Right atrium auricular region (tissue), 2 donors: ENCODE data around the gene FBXO33. TPM values are rescaled to one million over a fixed set of nuclear protein-coding genes. Genes with fewer than 3 reads are reported as not detected.

ENCODE experiments used
- DNase-seq: peaks from one replicate; pipeline ENCODE4 v3.0.0-alpha.2; 2019; ENCODE audit warnings: low spot score
- H3K27ac ChIP-seq, 2 donors: fragments of 200-600 bp; sonication (generic); 1 replicate in 1 of 2; 2 replicates in 1 of 2; pipeline ENCODE4 v1.5.1; 2016 to 2019
- H3K27me3 ChIP-seq, 2 donors: fragments of 200-600 bp; sonication (generic); one replicate each; pipeline versions ENCODE4 v1.5.1 to v1.6.0; 2017 to 2019
- H3K36me3 ChIP-seq: fragments of 200-600 bp; sonication (generic); one replicate; pipeline ENCODE4 v1.5.1; 2016
- H3K4me1 ChIP-seq, 2 donors: fragments of 200-600 bp; sonication (generic); one replicate each; pipeline versions ENCODE4 v1.5.1 to v1.6.0; 2017 to 2019
- H3K4me3 ChIP-seq, 2 donors: fragments of 200-600 bp; sonication (generic); 1 replicate in 1 of 2; 2 replicates in 1 of 2; pipeline ENCODE4 v1.5.1; 2017 to 2019; ENCODE audit warnings: mild to moderate bottlenecking in 1 of 2, moderate library complexity in 1 of 2
- H3K9me3 ChIP-seq, 2 donors: fragments of 200-600 bp; sonication (generic); one replicate each; pipeline ENCODE4 v1.5.1; 2019
- total RNA-seq, 2 donors: library from RNA; depleted of rRNA; stranded (reverse); fragments of >200 nt; gene quantifications; one replicate each; pipeline ENCODE4 v1.1.0, GENCODE V29; 2016
- TF ChIP-seq, protein P1 (sequence below), 2 donors: fragments of 200-600 bp; sonication (generic); IDR thresholded peaks; one replicate each; pipeline ENCODE4 v1.5.1; 2019; ENCODE audit warnings: antibody characterized with exemption in 2 of 2

FBXO33 gene
- total RNA-seq, 2 donors from 2014 or later, result 6.6 to 9.2 TPM

DNA sequence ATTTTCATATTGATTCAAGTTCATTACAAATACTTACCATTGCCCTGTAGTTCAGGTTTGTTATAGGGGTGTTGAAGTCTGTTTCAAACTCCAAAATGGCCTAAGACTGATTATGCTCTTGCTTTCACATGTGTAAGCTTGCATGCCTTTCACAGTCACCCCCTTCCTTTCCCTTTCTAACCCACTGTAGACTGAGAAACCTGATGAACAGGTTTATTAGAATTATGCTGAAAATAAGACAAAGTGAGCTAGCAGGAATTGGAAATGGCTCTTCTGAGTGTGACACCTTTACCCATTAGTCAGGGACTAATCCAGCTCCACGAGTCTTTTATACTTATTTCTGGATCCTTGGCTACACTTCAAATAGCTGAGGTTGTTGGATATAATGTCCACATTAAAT is 38.9 kb downstream of the FBXO33 start:
- DNase-seq, result no peak
- no peaks in the 10 kb centered on the region for H3K27me3 ChIP-seq
- H3K9me3 ChIP-seq, result no peaks in the 10 kb centered on the region
- no peaks in the 10 kb centered on the region for H3K36me3 ChIP-seq
- TF ChIP-seq, protein P1, sequence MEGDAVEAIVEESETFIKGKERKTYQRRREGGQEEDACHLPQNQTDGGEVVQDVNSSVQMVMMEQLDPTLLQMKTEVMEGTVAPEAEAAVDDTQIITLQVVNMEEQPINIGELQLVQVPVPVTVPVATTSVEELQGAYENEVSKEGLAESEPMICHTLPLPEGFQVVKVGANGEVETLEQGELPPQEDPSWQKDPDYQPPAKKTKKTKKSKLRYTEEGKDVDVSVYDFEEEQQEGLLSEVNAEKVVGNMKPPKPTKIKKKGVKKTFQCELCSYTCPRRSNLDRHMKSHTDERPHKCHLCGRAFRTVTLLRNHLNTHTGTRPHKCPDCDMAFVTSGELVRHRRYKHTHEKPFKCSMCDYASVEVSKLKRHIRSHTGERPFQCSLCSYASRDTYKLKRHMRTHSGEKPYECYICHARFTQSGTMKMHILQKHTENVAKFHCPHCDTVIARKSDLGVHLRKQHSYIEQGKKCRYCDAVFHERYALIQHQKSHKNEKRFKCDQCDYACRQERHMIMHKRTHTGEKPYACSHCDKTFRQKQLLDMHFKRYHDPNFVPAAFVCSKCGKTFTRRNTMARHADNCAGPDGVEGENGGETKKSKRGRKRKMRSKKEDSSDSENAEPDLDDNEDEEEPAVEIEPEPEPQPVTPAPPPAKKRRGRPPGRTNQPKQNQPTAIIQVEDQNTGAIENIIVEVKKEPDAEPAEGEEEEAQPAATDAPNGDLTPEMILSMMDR (IDR thresholded peaks at IDR 0.05), result no peak
- peaks cover 0 to 9% of the 10 kb centered on the region in 2 donors for H3K4me1 ChIP-seq
- no peak overlapping the region for H3K27ac ChIP-seq
- H3K4me3 ChIP-seq, result no peak overlapping the region

DNA sequence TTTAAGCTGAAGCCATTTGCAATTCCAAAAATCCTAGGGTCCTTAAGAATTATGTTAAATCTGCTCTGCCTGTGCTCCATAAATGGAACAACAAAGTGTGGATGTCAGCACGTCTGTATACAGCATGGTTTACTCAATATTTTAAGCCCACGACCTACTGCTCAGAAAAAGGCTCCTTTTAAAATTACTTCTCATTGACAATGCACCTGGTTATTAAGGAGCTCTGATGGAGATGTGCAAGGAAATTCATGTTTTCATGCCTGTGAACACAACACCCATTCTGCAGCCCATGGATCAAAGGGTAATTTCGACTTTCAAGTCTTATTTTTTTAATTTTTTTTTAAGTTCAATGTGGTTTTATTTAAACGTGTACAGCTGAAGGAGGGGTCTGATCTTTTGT is 48.1 kb downstream of the FBXO33 start:
- H3K4me1 ChIP-seq, result no peaks in the 10 kb centered on the region
- H3K9me3 ChIP-seq, result no peaks in the 10 kb centered on the region
- TF ChIP-seq, protein P1 (IDR thresholded peaks at IDR 0.05), result no peak
- H3K36me3 ChIP-seq, result no peaks in the 10 kb centered on the region
- DNase-seq, result no peak
- H3K27ac ChIP-seq, result no peak overlapping the region
- no peak overlapping the region for H3K4me3 ChIP-seq
- H3K27me3 ChIP-seq, result no peaks in the 10 kb centered on the region

DNA sequence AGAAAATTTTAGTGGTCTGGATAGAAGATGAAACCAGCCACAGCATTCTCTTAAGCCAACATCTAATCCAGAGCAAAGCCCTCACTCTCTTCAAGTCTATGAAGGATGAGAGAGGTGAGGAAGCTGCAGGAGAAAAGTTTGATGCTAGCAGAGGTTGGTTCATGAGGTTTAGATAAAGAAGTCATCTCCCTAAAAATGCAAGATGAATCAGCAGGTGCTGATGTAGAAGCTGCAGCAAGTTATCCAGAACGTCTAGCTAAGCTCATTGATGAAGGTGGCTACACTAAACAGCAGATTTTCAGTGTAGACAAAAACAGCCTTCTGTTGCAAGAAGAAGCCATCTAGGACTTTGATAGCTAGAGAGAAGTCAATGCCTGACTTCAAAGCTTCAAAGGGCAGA is 48.5 kb downstream of the FBXO33 start:
- Histone ChIP-seq H3K9me3 (no peaks in the 10 kb centered on the region), H3K4me1 (no peaks in the 10 kb centered on the region), H3K27me3 (no peaks in the 10 kb centered on the region), H3K4me3 (no peak overlapping the region), H3K27ac (no peak overlapping the region), H3K36me3 (no peaks in the 10 kb centered on the region)
- no peak for DNase-seq
- TF ChIP-seq, protein P1 (IDR thresholded peaks at IDR 0.05), result no peak

DNA sequence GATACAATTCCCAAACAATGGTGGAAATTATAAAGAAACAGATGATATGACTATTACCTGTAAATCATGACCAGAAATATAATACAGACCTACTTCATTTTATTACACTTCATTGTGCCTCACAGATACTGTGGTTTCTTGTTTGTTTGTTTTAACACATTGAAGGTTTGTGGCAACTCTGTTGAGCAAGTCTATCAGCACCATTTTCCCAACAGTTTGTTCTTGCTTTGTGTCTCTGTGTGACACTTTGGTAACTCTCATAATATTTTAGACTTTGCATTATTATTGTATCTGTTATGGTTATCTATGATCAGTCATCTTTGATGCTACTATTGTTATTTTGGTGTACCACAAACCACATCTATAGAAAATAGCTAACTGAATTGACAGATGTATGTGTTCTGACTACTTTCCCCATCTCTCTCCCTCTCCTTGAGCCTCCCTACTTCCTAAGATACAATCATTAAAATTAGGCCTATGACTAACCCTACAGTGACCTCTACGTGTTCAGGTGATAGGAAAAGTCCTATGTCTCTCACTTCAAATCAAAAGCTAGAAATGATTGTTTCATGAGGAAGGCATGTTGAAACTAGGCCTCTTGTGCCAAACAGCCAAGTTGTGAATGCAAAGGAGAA is 49.1 kb downstream of the FBXO33 start:
- H3K36me3 ChIP-seq, result no peaks in the 10 kb centered on the region
- H3K27me3 ChIP-seq, result no peaks in the 10 kb centered on the region
- DNase-seq, result no peak
- H3K4me3 ChIP-seq, result no peak overlapping the region
- H3K4me1 ChIP-seq, result no peaks in the 10 kb centered on the region
- TF ChIP-seq, protein P1 (IDR thresholded peaks at IDR 0.05), result no peak
- H3K9me3 ChIP-seq, result no peaks in the 10 kb centered on the region
- H3K27ac ChIP-seq, result no peak overlapping the region

DNA sequence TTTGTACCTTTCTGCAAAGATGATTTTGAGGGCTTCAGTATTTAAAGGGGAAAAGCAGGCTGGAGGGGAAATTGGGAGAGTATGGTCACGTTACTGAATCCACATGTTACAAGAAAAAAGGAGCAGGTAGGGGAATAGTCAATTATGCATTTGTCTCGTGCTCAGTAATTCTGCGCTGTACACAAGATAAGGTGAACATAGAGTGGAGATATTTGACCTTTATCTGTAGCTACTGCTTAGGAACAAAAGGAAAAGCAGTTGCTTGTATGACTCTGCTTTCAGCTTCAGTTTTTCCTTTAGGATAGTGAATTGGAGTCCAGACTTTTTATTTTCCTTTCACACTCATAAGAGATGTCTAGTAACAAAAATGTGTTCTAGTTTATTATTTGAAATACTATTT is 49.8 kb downstream of the FBXO33 start:
- H3K9me3 ChIP-seq, result no peaks in the 10 kb centered on the region
- DNase-seq, result no peak
- peaks cover 0 to 4% of the 10 kb centered on the region in 2 donors for H3K4me1 ChIP-seq
- no peak overlapping the region for H3K4me3 ChIP-seq
- H3K27ac ChIP-seq, result no peak overlapping the region
- no peaks in the 10 kb centered on the region for H3K36me3 ChIP-seq
- H3K27me3 ChIP-seq, result no peaks in the 10 kb centered on the region
- TF ChIP-seq, protein P1 (IDR thresholded peaks at IDR 0.05), result no peak

DNA sequence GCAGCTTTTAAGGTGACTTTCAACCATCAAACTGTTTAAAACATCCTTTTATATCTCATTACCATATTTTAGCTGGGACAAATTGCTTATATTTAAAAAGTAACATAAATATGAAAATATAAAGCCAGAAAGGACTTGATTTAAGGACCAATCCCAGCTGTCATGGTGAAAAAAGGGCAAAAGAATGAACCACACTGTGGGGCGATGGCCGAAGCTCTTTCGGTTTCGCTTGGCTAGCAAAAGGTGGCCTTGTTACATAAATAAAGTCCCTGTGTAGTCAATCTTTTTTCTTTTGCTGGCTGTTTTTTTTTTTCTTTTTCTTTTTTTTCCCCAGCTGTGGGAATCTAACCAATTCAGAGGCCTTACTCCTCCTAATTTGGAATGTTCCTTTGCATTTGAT is 50.9 kb downstream of the FBXO33 start:
- TF ChIP-seq, protein P1 (IDR thresholded peaks at IDR 0.05), result no peak
- Histone ChIP-seq H3K4me3 (no peak overlapping the region), H3K4me1 (peaks cover 0 to 15% of the 10 kb centered on the region in 2 donors), H3K9me3 (no peaks in the 10 kb centered on the region), H3K27ac (no peak overlapping the region), H3K27me3 (no peaks in the 10 kb centered on the region), H3K36me3 (no peaks in the 10 kb centered on the region)
- DNase-seq, result no peak
